ENCODE measurements around the gene KCNK13.
"Not testable (repeated sequence)": the region's sequence is repeated elsewhere in the genome, so short reads cannot be mapped to it uniquely, and the experiment has no call there.

The KCNK13 gene

DNA sequence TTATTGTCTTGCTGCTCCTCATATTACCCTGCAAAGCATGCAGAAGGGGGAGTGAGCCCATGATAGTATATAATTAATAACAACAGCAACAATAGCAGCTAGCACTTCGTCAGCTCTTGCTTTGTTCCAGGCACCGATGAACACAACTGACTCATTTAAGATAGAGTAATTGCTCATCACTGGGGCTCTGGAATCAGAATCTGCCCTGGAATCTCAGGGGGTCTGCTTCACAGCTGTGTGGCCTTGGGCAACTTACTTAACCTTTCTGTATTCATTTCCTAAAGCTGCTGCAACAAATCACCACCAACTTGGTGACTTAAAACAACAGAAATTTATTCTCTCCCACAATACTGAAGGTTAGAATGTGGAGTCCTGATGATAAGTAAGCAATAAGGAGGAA is 139.6 kb downstream of the KCNK13 start:
- no peak for DNase-seq

DNA sequence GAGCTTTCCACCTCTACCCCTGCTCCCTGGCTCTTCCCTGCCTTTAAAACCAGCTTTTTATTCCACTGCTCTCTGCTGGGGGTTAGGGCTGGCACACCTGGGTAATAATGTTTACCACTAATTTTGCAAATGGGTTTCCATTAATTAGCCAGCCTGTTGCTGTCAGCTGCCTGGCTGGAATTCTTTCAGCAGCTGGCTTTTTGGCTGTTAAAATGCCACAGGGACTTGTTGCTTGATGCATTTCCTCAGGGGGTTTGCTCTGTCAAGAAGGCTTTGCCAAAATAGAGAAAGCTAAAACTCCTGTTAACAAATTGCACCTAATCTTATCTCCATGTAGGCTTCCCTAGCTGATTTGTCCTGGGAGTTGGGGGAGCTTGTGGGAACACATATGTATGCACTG is 142.7 kb downstream of the KCNK13 start:
- DNase-seq = no peak

DNA sequence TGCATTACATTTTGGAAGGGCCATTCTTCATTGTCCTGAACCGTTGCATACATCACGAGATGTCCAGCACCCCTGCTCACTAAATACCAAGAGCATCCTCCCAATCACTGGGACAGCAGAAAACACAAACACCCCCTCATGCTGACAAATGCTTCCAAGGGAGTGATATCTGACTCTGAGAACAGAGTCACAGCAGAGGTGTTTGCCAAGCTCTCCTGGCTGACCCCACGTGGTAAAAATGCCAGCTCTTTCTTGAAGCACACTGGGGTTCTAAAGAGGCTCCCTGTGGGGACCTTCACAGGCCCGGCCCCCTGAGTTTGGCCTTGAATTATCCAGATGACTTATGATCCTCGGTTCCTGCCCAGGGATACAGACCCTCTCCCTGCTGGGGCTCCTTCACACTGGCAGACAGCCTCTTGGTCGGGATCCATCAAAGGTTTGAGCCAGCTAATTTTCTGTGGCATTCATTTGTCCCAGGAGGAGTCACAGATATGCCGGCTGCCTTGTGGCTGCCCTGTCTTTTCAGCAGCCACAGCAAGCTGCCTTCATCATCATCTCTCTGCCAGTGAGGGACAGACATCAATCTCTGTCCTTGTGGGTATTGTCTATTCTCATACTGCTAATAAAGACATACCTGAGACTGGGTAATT is 151.4 kb downstream of the KCNK13 start:
- no peak for DNase-seq

DNA sequence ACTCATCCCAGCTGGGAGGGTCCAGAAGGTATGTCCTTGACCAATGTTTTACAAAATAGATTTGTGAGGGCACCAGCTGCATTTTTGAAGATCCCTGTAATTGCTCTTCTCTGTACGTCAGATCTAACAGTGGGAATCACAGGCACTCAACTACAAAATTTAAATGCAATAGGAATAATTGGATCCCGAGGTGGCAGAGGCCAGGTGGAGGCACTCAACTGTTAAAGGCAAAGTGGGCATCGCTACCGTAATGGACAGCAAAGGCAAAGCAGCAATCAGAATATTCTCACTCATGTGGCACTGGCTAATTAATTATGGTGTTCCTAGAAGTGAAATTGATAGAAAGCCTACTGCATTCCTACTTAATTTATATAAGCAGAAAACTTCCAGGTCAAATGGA is 166.7 kb downstream of the KCNK13 start:
- no peak for DNase-seq

DNA sequence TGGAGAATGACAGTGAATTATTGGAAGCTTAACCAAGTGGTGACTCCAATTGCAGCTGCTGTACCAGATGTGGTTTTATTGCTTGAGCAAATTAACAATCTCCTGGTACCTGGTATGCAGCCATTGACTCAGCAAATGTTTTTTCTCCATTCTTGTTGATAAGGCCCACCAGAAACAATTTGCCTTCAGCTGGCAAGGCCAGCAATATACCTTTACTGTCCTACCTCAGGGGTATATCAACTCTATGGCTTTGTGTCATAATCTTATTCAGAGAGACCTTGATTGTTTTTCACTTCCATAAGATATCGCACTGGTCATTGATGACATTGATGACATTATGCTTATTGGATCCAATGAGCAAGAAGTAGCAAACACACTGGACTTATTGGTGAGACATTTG is 168.1 kb downstream of the KCNK13 start:
- DNase-seq = not testable (repeated sequence)

Data from NK-92 treated with Interleukin-12 subunit alpha and Interleukin-12 subunit beta, amount 100 ng/mL, for 24 hours (cell line).